CD4-positive, alpha-beta T cell treated with Interleukin-17A for 4 hours (primary cell): ENCODE measurements around the gene ITGA1.
A peak's percentile ranks its signal among the peaks of the same experiment; 100 is the strongest.

Experiments used
- DNase-seq: peaks from one replicate; pipeline ENCODE4 v3.0.0-alpha.2; 2020; ENCODE audit warnings: mixed read lengths

Gene ITGA1

DNA sequence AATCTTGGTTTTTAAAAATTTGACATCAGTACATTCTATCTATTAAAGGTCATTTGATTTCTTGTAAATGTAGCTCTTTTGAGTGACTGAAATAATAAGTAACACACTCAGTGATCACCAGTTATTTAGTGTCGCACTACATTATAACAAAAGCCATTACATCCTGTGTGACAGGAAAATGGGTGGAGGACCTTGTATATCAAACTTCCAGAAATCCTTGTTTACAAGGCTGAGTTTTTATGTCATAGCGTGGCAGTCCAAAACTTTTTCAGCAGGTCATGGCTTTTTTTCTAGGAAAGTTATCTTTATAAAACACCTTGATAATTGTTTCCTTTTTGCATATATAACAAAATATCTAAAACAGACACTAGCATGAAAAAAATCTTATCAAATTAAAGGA is 14.4 kb upstream of the ITGA1 start:
- no peak for DNase-seq

DNA sequence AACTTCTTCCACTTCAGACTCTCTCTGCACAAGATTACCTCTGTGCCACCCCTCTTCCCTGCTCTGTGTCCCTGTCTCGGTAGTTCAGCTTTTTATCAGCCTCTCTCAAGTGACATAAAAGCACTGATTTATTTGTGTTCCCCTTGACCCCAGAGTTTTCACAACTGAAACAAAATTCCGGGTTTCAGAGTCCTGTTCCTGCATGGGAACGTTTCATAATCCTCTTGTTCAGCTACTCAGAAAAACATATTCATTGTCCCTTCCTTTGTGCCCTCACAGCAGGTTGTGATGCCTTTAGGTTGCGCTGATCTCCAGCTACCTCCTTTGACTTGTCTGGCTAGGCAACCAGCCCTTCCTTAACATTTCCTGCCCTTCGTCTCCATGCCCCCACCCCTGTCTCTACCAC is 13.7 kb upstream of the ITGA1 start:
- DNase-seq: peak; percentile 29

DNA sequence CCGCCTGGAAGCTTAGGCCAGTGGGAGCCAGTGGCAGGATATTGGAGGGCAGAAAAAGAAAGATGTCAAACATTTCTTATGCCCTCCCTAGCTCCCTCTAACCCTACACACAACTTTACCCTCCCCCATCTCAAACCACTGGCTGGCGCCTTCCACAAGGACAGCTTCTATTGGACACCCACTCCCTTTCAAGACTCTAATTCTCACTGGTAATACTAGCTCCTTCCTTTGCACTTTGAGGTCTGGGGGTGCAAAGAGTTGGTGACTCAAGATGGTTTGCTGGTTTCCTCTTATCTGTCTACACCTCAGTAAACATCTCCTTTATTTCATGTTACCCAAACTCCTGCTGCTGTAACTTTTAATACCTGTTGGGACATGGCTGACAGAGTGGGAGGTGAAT is 11.6 kb upstream of the ITGA1 start:
- peak; percentile 67 for DNase-seq

DNA sequence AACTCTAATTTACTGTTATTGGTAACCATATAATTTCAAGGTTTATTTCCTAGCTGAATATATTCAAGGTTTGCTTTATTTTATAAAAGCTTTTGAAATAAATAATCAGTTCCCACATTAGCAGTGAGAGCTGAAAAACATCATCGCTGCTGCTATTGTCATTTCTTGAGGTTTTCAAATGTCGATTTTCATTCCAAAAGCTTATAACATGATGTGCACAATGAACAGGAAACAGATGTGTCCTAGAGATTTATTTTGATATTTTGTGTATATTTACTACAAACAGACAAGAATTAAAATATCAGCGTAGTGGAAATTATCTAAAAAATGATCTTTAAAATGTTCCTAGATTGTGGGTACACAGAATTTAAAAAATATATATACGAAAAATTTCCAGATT is 10.5 kb upstream of the ITGA1 start:
- no peak for DNase-seq

DNA sequence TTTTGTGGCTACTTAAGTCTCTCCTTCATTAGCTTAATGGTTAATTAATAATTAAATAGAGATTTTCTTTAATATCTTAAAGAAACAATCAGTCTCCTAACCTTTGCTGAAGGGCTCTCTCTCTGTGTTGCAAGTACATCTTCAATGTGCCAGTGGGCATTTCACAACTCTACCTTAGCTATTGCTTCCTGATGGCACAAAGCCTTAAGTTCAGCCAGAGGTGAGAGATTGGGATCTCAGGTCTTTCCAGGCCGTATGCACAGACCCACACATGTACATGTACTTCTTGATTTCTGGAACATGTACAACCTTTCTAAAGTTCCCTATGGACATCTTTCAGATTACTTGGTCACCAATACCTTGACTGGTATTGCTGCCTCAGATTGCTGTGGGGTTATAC is 8.9 kb upstream of the ITGA1 start:
- no peak for DNase-seq

DNA sequence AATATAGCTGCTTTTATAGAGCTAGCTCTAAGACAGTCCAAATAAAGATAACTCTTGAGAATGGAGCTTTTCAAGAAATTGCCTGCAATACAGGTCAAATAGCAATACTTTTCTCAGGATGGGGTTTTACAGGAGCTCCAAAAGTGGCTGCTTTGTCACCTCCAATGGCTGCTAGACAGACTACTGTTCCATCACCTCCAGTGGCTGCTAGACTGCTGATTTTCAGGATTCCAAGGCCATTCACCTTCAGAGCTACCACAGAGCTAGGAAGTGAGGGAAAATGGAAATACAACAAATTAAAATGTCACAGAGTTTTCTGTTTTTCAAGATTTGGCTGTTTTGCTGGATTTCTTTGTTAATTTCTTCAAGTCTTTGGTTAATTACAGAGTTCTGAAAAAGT is 8.5 kb upstream of the ITGA1 start:
- DNase-seq: no peak

DNA sequence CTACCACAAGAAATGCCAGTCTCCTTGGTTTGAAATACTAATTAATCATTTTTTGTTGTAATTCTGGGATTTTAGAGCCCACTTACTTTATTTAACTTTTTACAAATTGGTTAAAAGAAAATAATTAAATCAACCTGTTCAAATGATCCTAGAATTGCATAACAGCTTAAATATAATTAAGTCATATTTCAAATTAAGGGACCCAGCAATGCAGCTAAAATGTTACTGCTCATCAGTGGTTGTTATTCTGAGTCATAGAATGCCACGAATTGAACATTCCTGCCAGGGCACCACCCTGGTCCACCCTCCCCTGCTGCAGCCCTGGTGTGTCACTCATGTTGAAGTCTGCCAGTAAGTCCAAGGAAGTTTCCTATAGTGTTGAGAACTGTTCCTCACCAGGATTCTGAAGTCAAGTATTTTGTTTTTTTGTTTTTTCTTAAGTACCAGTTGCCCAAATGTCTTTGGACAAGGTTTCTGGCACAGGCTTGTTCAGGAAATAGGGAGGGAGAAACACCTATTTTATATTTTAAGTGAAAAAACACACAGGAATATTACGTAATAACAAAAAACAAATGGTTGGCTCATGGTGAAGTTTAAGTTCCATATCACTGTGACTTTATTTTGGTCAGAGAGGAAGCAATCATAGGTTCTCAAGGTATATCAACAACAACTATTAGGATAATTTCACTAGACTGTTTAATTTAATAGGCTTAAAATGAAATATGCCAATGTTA is 4.3 kb upstream of the ITGA1 start:
- DNase-seq: peak; percentile 35

DNA sequence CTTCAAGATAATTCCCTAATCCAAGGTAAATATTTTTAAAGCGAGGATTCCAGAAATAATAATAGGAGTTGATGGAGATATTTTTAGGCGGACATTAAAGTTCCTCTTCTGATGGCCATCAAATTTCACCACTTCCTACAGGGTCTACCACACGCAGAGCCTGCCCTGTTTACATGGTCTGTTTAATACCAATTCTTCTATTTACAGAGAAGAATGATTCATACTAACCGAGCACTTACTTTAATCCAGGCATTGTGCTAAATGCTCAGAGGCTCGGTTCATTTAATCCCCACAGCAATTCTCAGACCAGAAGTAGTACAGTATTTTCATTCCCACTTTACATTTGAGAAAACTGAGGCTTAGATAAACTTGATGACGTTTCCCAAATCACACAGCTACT is 3.0 kb upstream of the ITGA1 start:
- no peak for DNase-seq

DNA sequence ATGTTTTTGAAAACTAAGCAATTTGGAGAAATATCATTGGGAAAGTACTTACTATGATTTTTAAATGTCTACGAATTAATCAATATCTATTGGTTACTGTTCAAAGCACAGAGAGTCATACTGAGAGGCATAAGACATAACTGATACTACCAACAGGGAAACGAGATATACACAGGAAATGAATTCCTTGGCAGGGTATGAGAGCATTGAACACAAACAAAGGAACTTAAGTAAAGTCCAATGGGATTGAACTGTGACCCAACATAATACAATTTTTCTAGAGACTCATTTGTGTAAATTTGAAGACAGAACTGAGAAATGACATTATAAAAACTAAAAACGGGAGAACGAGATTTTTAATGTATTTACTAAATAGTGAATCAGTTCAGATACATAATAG is 1.3 kb upstream of the ITGA1 start:
- DNase-seq: no peak

DNA sequence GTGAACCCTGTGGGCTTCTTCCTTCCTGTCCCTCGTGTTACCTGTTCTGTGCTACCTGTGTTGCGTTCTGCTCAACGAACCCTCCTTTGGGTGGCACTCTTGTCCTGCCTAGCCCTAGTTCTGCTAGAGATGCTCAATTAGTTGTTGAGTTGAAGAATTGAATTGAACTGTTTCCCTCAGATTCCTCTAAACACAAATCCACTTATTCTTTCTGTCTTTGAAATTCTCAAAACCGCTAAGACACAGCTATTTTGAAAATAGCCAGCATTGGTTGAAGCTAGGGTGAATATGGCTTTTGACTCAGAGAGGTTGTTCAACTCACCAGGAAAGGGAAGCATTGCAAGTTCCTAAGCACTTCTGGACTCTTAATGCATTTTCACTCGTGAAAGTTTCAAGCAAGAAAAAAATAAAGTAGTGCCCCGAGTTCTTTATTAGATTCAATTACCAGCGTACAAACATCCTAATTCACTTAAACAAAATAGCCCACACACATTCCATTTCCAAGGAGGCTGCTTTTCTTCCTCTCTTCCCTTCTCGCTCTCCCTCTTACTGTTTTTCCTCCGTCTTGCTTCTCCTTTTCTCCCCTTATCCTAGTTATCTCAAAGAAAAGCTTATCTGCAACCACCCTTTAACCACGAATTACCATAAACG is 642 bp upstream of the ITGA1 start:
- peak; percentile 68 for DNase-seq

DNA sequence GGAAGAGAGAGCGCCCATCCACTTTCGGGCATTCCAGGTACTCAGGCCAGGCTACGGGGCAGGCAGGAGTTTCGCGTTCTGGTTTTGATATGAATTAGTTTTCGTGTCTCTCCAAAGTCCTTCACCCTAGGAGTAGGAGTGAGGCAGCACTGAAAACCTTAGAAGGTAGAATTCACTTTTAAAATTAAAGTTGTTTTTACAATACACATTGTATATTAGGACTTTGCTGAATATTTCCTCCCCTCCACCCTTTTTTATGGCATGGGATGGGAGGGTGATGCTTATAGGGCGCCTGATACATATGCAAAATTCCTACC is 747 bp downstream of the ITGA1 start:
- no peak for DNase-seq

DNA sequence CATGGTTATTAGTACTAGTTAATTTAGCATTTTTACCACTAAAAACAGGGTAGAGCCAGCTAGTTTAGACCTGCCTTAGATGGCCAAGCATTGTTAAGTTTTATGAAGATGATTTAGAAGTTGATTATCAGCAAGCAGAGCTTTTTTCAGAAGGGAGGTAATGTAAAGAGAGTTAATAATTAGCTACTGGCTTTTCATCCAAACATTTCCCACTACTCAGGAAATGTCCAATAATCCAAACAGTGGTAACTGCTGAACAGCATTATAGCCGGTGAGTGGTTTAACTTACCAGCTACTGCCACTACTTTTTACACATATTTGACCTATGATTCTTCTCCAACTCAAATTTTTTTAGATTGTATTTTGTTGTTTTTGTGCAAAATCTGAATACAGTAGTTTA is 1.7 kb downstream of the ITGA1 start:
- no peak for DNase-seq

DNA sequence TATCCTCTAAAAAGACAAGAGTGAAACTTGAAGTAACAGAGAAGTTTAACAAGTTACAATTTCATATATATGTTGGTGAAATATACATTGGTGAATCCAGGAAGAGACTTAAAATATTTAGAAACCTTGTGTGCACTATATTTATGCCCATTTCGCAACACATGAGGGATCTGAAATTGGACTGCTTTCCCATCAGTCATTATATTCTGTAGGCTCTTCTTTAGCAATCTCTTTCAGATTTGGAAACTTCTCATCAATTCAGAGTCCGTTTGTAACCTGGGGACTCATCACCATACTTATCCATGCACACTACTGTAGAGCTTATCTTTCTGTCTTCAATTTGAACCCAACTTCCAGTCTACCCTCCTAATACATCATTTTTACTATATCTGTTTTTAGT is 2.1 kb downstream of the ITGA1 start:
- no peak for DNase-seq

DNA sequence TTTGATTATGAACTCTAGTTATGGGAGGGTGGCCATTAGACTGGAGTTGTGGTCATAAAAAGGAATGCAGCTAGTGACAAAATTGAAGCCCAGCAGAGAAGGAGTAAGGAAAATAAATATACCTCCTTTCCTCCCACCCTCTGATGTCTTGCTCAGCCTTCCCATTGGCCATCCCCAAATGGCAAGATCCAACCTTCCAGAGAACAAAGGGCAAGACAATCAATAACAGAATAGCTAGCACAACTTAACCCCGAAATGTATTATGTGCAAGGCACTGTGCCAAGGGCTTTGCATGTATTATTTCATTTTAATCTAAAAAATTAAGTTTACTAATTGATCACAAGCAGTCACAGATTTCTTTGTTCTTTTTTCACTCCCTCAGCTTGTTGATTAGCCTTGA is 3.6 kb downstream of the ITGA1 start:
- no peak for DNase-seq

DNA sequence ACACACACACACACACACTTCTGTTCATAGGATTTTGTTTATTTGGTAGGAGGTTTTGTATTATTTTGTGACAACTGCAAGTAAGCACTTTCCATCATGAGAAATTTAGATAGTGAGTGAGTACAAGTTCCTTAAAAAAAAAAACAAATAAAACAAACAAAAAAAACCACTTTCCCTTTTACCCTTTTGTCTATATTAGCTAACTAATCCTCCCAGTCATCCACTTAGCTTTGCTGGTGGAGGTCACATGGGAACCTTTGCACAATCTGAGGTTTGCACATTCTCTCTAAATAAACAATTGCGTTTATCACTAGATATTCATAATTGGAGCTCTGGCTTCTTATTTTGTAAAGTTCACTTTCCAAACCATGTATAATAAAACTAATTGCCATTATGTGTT is 6.8 kb downstream of the ITGA1 start:
- no peak for DNase-seq

DNA sequence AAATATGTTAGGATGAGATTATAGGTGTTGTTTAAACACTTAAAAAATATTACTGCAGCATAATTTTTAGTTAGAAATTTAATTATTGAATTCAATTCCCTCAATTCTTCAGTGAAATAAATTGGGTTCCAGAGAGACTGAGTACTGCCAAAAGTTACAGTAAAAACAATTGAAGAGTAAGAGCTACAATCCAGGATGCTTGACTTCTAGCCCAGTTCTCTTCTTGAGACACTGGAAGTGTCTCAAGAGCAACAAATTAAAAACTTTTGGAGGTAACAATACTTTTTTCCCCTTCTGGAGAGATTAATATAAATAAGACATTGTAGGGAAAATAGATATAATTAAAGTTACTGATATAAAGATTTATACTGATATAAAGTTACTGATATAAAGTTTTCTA is 8.3 kb downstream of the ITGA1 start:
- DNase-seq: no peak

DNA sequence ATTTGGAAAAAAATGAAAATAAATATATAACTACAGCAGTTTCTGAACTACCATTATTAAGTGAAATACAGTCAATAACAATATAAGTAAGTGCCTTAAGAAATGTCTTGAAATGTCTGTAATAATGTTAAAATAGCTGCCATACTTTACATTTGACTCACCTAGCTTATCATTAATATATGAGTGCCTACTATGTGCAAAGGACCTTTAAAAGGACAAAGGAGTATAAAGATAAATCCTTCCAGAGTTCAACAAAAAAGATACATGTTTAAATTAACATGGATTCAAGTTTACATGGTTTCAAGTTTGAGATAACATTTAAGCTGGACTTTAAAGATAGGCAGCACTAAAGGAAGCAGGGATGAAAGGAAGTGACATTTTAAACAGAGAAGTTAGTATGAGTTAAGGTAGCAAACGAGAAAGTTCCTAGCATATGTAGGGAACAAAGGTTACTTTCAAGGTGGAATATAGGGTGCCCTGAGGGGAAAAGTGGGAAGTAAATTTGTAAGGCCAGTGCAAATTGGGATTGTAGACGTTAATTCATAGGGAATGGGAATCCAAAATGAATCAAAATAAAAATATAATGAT is 8.9 kb downstream of the ITGA1 start:
- no peak for DNase-seq

DNA sequence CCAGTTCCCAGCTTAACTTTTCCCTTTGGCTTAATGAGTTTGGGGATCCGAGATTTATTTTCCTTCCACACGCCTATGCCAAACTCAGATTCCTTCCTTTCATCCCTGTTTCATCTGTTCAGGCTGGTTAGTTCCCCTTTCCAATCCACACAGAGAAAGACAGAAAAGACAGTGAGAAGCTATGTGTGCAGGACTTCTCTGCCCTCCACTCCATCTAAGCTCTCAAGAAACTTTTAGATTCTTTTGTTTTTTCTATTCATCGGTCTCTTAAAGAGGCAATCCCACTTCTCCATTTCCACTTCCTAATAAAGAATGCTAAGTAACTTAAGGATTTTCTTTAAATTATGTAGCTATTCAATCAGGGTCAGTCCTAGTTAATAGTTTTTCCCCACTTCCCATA is 11.2 kb downstream of the ITGA1 start:
- DNase-seq: no peak

DNA sequence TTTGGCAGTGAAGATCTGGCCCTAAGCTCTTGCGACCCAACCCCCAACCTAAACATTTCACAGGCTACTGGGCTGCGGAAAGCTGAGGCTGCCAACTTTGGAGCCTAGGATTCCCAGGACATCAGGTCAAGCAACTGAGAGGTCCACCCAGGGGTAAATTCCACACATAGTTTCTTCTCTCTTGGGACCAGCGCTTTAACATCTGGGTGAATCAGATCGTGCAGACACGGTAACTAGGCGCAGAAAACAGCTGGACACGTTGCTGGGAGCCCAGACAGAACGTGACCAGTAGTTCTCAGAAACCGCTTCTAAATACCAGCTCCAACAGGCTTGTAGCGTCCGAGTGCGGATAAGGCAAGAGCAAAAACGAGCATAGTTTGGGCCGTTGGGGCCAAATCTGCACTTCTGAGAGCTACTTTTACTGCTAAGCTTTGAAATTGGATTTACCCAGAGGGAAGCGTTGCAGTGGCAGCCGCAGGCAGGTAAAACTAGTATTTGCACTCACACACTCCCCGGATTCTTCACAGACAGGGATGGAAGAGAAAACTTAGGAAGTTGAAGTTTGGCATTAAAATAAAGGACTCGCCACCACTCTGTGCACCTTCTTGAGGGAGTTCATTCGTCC is 11.8 kb downstream of the ITGA1 start:
- no peak for DNase-seq

DNA sequence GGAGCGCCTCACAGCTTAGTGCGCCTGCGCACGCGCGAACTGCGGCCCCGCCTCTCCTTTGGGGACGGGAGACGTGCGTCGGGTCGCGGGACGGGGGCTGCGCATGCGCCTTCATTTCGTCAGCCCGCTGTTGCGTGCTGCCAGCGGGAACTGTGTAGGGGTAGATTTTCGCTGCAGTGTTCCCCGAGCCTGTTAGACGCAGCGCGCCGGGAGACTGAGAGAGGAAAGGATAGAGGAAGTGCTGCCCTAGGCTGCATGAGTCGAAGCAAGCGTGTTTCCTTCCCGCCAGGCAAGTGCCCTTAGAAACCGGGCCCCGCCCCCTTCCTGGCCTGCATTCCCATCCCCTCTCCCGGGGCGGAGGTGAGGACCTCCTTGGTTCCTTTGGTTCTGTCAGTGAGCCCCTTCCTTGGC is 12.3 kb downstream of the ITGA1 start:
- DNase-seq: peak; percentile 98

DNA sequence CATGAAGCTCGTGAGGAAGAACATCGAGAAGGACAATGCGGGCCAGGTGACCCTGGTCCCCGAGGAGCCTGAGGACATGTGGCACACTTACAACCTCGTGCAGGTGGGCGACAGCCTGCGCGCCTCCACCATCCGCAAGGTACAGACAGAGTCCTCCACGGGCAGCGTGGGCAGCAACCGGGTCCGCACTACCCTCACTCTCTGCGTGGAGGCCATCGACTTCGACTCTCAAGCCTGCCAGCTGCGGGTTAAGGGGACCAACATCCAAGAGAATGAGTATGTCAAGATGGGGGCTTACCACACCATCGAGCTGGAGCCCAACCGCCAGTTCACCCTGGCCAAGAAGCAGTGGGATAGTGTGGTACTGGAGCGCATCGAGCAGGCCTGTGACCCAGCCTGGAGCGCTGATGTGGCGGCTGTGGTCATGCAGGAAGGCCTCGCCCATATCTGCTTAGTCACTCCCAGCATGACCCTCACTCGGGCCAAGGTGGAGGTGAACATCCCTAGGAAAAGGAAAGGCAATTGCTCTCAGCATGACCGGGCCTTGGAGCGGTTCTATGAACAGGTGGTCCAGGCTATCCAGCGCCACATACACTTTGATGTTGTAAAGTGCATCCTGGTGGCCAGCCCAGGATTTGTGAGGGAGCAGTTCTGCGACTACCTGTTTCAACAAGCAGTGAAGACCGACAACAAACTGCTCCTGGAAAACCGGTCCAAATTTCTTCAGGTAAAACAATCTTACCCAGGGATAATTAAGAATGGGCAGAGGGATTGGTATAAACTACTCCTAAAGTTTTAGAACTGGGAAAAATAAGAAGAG is 12.9 kb downstream of the ITGA1 start:
- DNase-seq: peak; percentile 58

DNA sequence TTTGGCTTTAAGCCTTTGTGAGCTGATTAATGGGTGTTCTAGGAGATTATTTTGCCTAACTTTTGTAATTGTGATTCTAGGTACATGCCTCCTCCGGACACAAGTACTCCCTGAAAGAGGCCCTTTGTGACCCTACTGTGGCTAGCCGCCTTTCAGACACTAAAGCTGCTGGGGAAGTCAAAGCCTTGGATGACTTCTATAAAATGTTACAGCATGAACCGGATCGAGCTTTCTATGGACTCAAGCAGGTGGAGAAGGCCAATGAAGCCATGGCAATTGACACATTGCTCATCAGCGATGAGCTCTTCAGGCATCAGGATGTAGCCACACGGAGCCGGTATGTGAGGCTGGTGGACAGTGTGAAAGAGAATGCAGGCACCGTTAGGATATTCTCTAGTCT is 13.6 kb downstream of the ITGA1 start:
- DNase-seq: no peak

DNA sequence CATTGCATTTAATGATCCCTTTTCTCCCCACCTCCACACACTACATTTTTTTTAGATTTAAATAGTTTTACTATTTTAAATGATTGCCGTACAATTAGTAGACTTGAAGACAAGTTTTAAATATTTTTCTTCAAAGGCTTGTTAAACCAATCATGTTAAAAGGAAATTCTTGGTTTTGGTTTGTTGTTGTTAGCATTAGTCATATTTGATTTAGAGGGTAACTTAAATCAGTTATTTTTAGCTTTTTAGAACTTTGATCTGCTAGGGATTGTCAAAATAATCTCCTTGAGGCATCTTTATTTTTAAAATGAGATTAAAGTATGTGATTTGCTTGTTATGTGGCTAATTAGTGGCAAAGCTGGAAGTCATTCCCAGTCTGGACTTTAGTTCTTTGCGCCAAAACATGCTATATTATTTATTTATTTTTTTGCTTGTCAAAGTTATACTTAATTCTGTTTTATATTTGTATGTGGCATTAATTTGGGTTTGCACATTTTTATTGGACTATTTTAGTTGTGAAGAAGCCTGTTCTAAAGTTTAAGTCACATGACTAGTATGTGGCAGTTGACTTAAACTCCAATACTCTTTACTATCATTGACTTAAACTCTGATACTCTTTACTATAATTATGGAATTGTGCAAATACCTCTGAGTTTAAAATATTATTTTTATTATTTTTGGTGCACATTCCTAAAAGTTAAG is 14.7 kb downstream of the ITGA1 start:
- DNase-seq: no peak
